HEK293T (cell line): ENCODE results near the gene GRID1.

Experiments
- ARNT ChIP-seq: fragments of 450-650 bp; IDR thresholded peaks from 2 replicates; pipeline ENCODE4 v1.6.1; 2017; ENCODE audit warnings: mild to moderate bottlenecking
- CTBP1 ChIP-seq: fragments of 450-650 bp; IDR thresholded peaks from 2 replicates; pipeline ENCODE4 v1.6.1; 2016; ENCODE audit warnings: borderline replicate concordance
- FOXK2 ChIP-seq: fragments of 450-650 bp; IDR thresholded peaks from 2 replicates; pipeline ENCODE4 v1.6.1; 2016; ENCODE audit warnings: mild to moderate bottlenecking
- FOXM1 ChIP-seq: fragments of 450-650 bp; IDR thresholded peaks from 2 replicates; pipeline ENCODE4 v1.6.1; 2017; ENCODE audit warnings: mild to moderate bottlenecking, borderline replicate concordance
- NFRKB ChIP-seq: fragments of 450-650 bp; IDR thresholded peaks from 2 replicates; pipeline ENCODE4 v1.6.1; 2016; ENCODE audit warnings: mild to moderate bottlenecking, moderate library complexity
- SP1 ChIP-seq: fragments of 450-650 bp; IDR thresholded peaks from 2 replicates; pipeline ENCODE4 v1.6.1; 2017
- SUZ12 ChIP-seq: fragments of 450-650 bp; IDR thresholded peaks from 2 replicates; pipeline ENCODE4 v1.6.1; 2016; ENCODE audit warnings: mild to moderate bottlenecking

GRCh38 chr10:86038371-86038770 lies 328.2 kb downstream of the GRID1 start:
- TF ChIP-seq FOXK2 (no peak), FOXM1 (no peak), NFRKB (no peak), SP1 (no peak), ARNT (no peak), CTBP1 (no peak), SUZ12 (no peak)
